Progenitor cell of endocrine pancreas (in vitro differentiated cells): ENCODE results near the gene PDE5A. TPM values are rescaled to one million over a fixed set of nuclear protein-coding genes. Genes with fewer than 3 reads are reported as not detected.

Experiments used
- DNase-seq: peaks from one replicate; pipeline ENCODE4 v3.0.0; 2021; ENCODE audit warnings: low spot score; ENCODE audit not compliant: unreplicated experiment
- H3K27ac Mint-ChIP-seq: 2 replicates; pipeline ENCODE4 v1.8.0; 2021; ENCODE audit warnings: mild to moderate bottlenecking, moderate library complexity, mixed read lengths
- H3K27me3 Mint-ChIP-seq: 2 replicates; pipeline ENCODE4 v1.8.0; 2021; ENCODE audit warnings: mixed read lengths
- H3K36me3 Mint-ChIP-seq: 2 replicates; pipeline ENCODE4 v1.8.0; 2022; ENCODE audit warnings: mixed read lengths; ENCODE audit not compliant: insufficient read depth
- H3K4me1 Mint-ChIP-seq: 2 replicates; pipeline ENCODE4 v1.8.0; 2021; ENCODE audit warnings: low read depth, mixed read lengths
- H3K4me3 Mint-ChIP-seq: 2 replicates; pipeline ENCODE4 v1.8.0; 2021; ENCODE audit warnings: low read depth, mild to moderate bottlenecking, moderate library complexity, mixed read lengths
- H3K9me3 Mint-ChIP-seq: 2 replicates; pipeline ENCODE4 v1.8.0; 2021; ENCODE audit warnings: low read depth, mixed read lengths
- CTCF ChIP-seq: fragments of 200-600 bp; sonication (generic); IDR thresholded peaks from one replicate; pipeline ENCODE4 v1.5.0; 2021; ENCODE audit warnings: antibody characterized with exemption, mild to moderate bottlenecking; ENCODE audit not compliant: unreplicated experiment
- total RNA-seq: library from RNA; stranded (reverse); gene quantifications from 2 replicates; pipeline ENCODE4 v1.2.1, GENCODE V29; 2021

Gene PDE5A
- total RNA-seq, 1 donor from 2014 or later, result 44.6 TPM

GRCh38 chr4:119602366-119602765 lies 26.2 kb downstream of the PDE5A start:
- H3K9me3 Mint-ChIP-seq, result peaks cover 9% of the 10 kb centered on the region
- no peak overlapping the region for H3K27ac Mint-ChIP-seq
- no peaks in the 10 kb centered on the region for H3K27me3 Mint-ChIP-seq
- H3K4me1 Mint-ChIP-seq, result peaks cover 1% of the 10 kb centered on the region
- no peak overlapping the region for H3K4me3 Mint-ChIP-seq
- no peak for TF ChIP-seq CTCF
- peaks cover 35% of the 10 kb centered on the region for H3K36me3 Mint-ChIP-seq
- DNase-seq, result no peak

- no peak for DNase-seq
- Mint-ChIP-seq H3K9me3 (peaks cover 10% of the 10 kb centered on the region), H3K36me3 (peaks cover 39% of the 10 kb centered on the region), H3K27ac (no peak overlapping the region), H3K27me3 (no peaks in the 10 kb centered on the region), H3K4me1 (peaks cover 8% of the 10 kb centered on the region), H3K4me3 (no peak overlapping the region)
- TF ChIP-seq CTCF, result no peak
Measured at GRCh38 chr4:119598521-119598920, 30.1 kb downstream of the PDE5A start.

DNA sequence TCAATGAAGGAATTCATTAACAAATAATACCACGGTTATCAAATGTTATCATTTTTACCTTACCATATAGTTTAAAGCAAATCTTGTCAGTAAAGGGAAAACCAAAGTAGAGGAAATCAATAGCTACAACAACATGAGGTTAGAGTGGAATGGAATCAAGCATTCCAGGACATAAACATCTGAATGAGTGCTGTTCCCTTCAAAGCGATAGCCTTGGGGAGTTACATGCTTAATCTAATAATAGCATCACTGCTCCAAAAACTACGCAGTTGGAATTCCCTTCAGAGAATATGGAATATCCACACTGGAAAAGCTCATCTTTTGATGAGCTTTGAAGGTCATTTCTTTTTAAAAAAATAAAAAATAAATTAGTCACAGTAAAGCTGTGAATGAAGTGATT lies 31.2 kb downstream of the PDE5A start:
- Mint-ChIP-seq H3K4me1 (peaks cover 14% of the 10 kb centered on the region), H3K9me3 (peaks cover 14% of the 10 kb centered on the region), H3K27ac (no peak overlapping the region), H3K27me3 (no peaks in the 10 kb centered on the region), H3K4me3 (no peak overlapping the region), H3K36me3 (peaks cover 48% of the 10 kb centered on the region)
- TF ChIP-seq CTCF, result no peak
- DNase-seq, result no peak

DNA sequence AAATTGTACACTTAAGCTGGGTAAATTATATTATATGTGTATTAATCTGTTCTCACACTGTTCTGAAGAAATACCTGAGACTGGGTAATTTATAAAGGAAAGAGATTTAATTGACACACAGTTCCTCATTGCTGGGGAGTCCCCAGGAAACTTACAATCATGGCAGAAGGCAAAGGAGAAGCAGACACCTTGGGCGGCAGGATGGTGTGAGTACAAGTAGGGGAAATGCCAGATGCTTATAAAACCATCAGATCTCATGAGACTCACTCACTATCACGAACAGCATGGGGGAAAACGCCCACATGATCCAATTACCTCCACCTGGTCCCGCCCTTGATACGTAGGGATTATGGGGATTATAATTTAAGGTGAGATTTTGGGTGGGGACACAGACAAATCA lies 34.9 kb downstream of the PDE5A start:
- H3K27me3 Mint-ChIP-seq, result no peaks in the 10 kb centered on the region
- peaks cover 9% of the 10 kb centered on the region for H3K9me3 Mint-ChIP-seq
- TF ChIP-seq CTCF, result no peak
- no peak overlapping the region for H3K4me3 Mint-ChIP-seq
- H3K36me3 Mint-ChIP-seq, result peaks cover 27% of the 10 kb centered on the region
- DNase-seq, result no peak
- no peak overlapping the region for H3K27ac Mint-ChIP-seq
- H3K4me1 Mint-ChIP-seq, result peaks cover 15% of the 10 kb centered on the region

GRCh38 chr4:119592830-119593229 lies 35.8 kb downstream of the PDE5A start:
- Mint-ChIP-seq H3K27me3 (no peaks in the 10 kb centered on the region), H3K36me3 (peaks cover 21% of the 10 kb centered on the region), H3K27ac (no peak overlapping the region), H3K4me3 (no peak overlapping the region), H3K9me3 (peaks cover 4% of the 10 kb centered on the region), H3K4me1 (peaks cover 14% of the 10 kb centered on the region)
- DNase-seq, result no peak
- no peak for TF ChIP-seq CTCF

- H3K4me1 Mint-ChIP-seq, result peaks cover 7% of the 10 kb centered on the region
- no peak overlapping the region for H3K27ac Mint-ChIP-seq
- H3K36me3 Mint-ChIP-seq, result peaks cover 18% of the 10 kb centered on the region
- H3K4me3 Mint-ChIP-seq, result no peak overlapping the region
- no peaks in the 10 kb centered on the region for H3K27me3 Mint-ChIP-seq
- no peak for DNase-seq
- no peak for TF ChIP-seq CTCF
- H3K9me3 Mint-ChIP-seq, result peaks cover 4% of the 10 kb centered on the region
Measured at GRCh38 chr4:119589165-119589564, 39.4 kb downstream of the PDE5A start.
